ENCODE results near the gene MORN2.
"Not testable (repeated sequence)": the region's sequence is repeated elsewhere in the genome, so short reads cannot be mapped to it uniquely, and the experiment has no call there.

The MORN2 gene

GRCh38 chr2:38875576-38876367 is at the start of gene MORN2, which contains the start of gene DHX57:
Gene MORN2 (plus strand): TSS chr2:38875976.
Gene DHX57 (minus strand): TSS chr2:38875934. CDS start chr2:38868405, 7,529 bp downstream.
- peak; percentile 96 for DNase-seq

DNA sequence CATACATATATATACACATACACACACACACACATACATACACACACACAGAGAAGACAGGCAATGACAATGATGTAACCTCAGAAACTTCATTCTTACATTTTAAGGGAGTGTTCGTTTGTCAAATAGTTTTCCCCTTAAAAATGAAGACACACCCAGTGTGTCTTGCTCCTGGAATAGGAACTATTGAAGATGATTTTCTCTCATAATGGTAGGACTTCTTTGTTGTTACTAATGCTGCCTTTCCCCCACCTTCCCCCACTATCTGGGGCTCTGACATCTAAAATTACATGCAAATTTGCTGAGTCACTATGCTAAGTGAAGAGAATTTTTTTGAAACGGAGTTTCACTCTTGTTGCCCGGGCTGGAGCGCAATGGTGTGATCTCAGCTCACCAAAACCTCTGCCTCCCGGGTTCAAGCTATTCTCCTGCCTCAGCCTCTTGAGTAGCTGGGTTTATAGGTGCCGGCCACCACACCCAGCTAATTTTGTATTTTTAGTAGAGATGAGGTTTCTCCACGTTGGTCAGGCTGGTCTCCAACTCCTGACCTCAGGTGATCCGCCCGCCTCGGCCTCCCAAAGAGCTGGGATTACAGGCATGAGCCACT is 48.1 kb upstream of the MORN2 start:
- not testable (repeated sequence) for DNase-seq

- DNase-seq, result no peak
Observed at GRCh38 chr2:38828460-38828859, 47.3 kb upstream of the MORN2 start.

DNA sequence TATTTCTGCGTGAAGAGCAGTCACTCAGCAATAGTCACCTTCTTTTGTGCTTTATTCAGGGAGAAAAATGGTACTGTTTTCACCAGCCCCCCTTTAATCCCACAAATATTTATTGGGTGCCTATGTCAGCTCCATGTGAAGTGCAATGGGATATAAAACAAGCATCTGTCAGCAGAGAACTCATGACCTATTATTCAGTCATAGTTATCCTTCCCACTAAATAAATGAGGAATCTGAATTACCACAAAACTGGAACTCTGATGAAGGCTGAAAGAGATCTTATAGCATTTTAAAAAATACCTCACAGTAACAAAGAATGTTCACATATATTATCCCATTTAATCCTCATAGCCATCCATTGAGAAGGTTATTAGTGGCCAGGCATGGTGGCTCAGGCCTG is 45.8 kb upstream of the MORN2 start:
- no peak for DNase-seq

DNA sequence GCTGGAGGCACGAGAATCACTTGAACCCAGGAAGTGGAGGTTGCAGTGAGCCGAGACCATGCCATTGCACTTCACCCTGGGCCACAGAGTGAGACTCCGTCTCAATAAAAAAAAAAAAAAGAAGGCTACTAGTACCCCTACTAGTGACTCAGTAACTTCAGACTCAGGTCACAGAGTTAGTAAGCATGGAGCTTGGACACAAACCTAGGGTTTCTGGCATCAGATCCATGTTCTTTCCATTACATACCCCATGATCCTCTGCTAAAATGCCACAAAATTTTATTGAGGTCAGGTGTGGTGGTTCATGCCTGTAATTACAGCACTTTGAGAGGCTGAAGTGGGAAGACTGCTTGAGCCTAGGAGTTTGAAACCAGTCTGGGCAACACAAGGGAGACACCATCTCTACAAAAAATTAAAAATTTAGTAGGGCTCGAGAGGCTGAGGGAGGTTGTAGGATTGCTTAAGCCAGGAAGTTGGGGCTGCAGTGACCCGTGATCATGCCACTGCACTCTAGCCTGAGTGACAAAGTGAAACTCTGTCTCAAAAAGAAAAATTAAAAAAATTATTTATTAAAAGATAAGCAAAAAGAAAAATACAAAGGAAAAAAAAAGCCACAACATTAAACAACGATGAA is 45.1 kb upstream of the MORN2 start:
- no peak for DNase-seq

DNA sequence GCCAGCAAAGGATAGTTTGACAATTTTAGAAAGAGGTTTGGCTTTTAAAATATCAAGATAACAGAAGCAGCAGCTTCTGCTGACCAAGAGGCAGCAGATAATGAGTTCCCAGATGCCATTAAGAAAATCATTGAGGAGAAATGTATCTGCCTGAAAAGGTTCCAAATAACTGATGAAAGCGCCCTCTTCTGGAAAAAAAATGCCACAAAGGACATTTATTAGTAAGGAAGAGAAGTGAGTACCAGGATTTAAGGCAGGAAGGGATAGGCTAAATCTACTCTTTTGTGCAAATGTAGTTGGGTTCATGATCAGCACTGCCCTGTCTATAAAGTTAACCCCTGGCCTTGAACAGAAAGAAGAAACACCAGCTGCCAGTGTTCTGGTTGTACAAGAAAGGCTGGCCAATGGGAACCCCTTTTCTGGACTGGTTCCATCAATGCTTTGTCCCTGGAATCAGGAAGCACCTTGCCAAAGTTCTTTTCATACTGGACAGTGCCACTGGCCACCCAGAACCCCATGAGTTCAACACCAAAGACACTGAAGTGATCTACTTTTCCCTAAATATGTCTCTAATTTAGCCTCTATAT is 40.7 kb upstream of the MORN2 start:
- no peak for DNase-seq

DNA sequence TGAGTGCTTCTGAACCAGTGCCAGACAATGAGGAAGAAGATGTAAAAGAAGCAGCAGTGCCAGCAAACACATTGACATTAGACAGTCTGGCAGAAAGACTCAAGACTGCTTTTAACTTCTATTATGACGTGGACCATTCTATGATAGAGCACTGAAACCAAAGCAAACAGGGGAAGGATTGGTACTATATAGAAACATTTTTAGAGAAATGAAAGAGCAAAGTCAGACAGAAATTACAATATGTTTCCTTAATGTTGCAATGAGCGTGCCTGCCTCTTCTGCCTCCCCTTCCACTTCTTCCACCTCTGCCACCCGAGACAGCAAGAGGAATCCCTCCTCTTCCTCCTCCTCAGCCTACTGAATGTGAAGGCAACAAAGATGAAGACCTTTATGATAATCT is 39.8 kb upstream of the MORN2 start:
- no peak for DNase-seq

DNA sequence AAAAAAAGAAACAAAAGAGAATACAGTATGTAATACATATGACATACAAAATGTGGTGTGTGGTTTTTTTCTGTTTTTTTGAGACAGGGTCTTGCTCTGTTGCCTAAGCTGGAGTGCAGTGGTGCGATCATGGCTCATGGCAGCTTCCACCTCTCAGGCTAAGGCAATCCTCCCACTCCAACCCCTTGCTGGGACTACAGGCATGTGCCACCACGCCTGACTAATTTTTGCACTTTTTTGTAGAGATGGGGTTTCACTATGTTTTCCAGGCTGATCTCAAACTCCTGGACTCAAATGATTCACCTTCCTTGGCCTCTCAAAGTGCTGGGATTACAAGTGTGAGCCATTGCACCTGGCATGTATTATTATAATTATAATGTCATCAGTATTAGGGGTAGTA is 39.0 kb upstream of the MORN2 start:
- no peak for DNase-seq

GRCh38 chr2:38850045-38850444 is 25.7 kb upstream of the MORN2 start:
- no peak for DNase-seq

- no peak for DNase-seq
Observed at GRCh38 chr2:38856165-38856564, 19.6 kb upstream of the MORN2 start.

DNA sequence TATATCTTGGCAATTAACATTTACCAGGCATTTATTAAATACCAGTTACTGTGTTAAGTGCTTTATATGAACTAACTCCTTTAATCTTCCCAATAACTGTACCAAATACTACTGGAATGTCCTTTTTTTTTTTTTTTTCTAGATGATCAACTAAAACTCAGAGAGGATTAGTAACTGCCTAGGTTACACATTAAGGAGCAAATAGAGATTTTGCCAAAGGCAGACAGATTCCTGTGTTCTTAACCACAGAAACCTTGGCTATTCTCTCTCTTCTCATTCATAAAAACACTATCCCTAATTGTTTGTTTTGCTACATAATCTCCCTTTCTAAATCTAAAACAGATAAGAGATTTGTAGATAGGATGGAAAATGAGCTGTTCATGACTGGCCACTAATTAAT is 13.3 kb upstream of the MORN2 start:
- DNase-seq, result no peak

DNA sequence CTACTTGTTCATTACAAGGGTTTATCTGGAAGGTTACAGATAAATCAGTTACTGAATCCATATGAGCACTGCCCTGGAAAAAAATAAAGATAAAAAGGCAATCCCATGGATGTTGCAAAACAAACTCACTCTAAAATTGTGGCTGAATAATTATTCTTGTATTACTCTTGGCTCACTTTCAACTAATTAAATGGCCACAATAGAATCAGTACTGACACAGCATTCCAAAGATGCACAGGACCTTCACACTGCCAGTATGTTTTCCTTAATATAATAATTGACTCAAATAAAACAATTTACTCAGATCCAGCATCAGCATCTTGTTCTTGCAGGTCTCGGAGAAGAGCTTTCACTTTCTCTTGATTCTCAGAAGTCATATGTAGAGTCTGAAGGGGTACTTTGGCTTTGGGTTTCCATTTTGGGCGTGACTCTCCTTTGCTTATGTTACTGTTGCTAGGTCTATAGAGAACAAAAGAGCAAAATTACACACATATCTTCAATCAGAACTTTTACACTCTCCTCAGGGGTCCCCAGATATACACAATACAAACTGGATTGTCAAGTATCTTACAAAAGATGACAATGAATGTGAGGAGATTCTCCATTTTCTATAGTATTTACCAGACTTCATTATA is 12.6 kb upstream of the MORN2 start:
- no peak for DNase-seq

DNA sequence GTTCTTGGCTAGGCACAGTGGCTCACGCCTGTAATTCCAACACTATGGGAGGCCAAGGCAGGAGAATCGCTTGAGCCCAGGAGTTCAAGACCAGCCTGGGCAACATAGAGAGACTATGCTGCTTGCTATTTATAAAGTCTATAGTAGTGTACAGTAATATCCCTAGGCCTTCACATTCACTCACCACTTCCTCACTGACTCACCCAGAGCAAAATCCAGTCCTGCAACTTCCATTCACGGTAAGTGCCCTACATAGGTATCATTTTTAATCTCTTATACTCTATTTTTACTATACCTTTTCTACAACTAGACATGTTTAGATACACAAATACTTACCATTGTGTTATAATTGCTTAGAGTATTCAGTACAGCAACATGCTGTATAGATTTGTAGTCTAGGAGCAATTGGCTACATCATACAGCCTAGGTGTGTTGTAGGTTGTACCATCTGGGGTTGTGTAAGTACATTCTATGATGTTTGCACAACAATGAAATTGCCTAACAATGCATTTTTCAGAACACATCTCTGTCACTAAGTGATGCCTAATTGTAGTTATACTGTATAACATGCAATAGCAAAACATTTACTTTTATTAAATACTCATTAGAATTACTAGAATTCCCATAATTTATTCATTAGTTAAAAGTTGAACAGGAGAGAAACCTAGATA is 8.9 kb upstream of the MORN2 start:
- DNase-seq, result no peak

GRCh38 chr2:38871432-38871831 is 4.3 kb upstream of the MORN2 start:
- DNase-seq, result no peak

GRCh38 chr2:38873763-38874162 is 2.0 kb upstream of the MORN2 start:
- no peak for DNase-seq

- DNase-seq, result no peak
Observed at GRCh38 chr2:38875227-38875575, 575 bp upstream of the MORN2 start.

GRCh38 chr2:38876407-38876806 is 631 bp downstream of the MORN2 start:
- DNase-seq, result no peak

GRCh38 chr2:38886063-38886462 is 10.3 kb downstream of the MORN2 start:
- DNase-seq, result no peak

DNA sequence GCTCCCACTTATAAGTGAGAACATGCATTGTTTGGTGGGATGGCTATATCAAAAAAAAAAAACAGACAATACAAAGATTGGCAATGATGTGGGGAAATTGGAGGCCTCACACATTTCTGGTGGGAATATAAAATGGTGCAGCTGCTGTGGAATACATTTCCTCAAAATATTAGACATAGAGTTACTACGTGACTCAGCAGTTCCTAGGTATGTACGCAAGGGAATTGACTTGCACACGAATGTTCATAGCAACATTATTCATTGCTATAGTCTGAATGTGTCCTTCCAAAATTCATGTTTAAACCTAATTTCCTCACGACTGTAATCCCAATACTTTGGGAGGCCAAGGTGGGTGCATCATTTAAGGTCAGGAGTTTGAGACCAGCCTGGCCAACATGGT is 11.6 kb downstream of the MORN2 start:
- DNase-seq, result no peak

- no peak for DNase-seq
Observed at GRCh38 chr2:38887902-38888554, 12.3 kb downstream of the MORN2 start.

GRCh38 chr2:38889045-38889444 is 13.3 kb downstream of the MORN2 start:
- DNase-seq, result no peak

- DNase-seq, result no peak
Observed at GRCh38 chr2:38889575-38889974, 13.8 kb downstream of the MORN2 start, which contains the start of gene ARHGEF33. Gene ARHGEF33 (plus strand): TSS chr2:38889875. CDS start chr2:38919448, 29,573 bp downstream.
